GM12874 (cell line): ENCODE results near the gene FLT1.

Experiments
- CTCF ChIP-seq: IDR thresholded peaks from 2 replicates; pipeline ENCODE4 v1.5.1; 2011; ENCODE audit warnings: low read depth, mild to moderate bottlenecking, control low read depth, low read length, moderate library complexity; ENCODE audit not compliant: insufficient read depth

Gene FLT1

GRCh38 chr13:28349371-28349770, 145.6 kb downstream of the FLT1 start:
- TF ChIP-seq CTCF: no peak

GRCh38 chr13:28347456-28348371, 147.2 kb downstream of the FLT1 start:
- TF ChIP-seq CTCF: no peak

GRCh38 chr13:28346154-28346553, 148.8 kb downstream of the FLT1 start:
- TF ChIP-seq CTCF: no peak

GRCh38 chr13:28344163-28344562, 150.8 kb downstream of the FLT1 start:
- TF ChIP-seq CTCF: no peak

GRCh38 chr13:28342251-28342650, 152.7 kb downstream of the FLT1 start:
- TF ChIP-seq CTCF: no peak

- TF ChIP-seq CTCF: no peak
Observed at GRCh38 chr13:28340272-28340793, 154.6 kb downstream of the FLT1 start.

- TF ChIP-seq CTCF: no peak
Observed at GRCh38 chr13:28339419-28339818, 155.5 kb downstream of the FLT1 start.
